ENCODE data around the gene FLVCR2. TPM values are rescaled to one million over a fixed set of nuclear protein-coding genes. Genes with fewer than 3 reads are reported as not detected.
"Not testable (repeated sequence)": the region's sequence is repeated elsewhere in the genome, so short reads cannot be mapped to it uniquely, and the experiment has no call there.

The FLVCR2 gene
- total and polyA plus RNA-seq, 2 experiments from 2014 or later: 0.33 TPM; not detected in 1

DNA sequence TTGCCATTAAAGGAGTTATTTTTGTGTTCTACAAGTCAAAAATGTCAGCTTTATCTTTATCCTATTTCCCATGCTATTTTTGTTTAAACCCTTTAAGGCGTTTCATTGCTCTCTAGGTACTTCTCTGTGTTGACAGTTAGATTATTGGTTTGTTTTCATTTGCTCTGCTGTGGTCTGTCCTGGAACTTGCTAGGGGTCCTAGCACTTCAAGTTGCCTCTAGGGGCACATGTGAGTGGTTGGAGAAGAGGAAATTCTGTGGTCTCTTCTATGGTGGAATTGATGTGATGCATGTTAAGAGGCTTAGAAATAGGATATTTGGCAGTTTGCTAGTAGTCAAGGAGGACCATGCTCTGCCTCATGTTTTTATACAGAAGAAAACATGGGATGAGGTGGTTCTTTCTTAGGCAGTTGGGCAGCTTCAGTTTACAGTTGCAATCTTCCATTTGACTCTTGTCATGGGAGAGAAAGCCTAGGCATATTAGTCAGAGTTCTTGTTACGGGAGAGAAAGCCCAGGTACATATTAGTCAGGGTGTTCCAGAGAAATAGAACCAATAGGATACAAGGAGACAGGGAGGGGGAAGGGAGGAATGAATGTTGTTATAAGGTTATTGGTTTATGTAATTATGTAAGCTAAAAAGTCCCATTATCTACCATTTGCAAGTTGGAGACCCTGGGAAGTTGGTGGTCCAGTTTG, 97.0 kb downstream of the FLVCR2 start:
- no peaks in the 10 kb centered on the region for H3K9me3 ChIP-seq (ENCODE audit: low read depth)
- 0 out of 2 replicates have a peak, but pooled peaks cover 3% of the 10 kb centered on the region for H3K36me3 ChIP-seq (ENCODE audit: low read depth)
- H3K4me1 ChIP-seq (ENCODE audit: insufficient read depth): no peaks in the 10 kb centered on the region
- H3K27ac ChIP-seq: no peak overlapping the region
- no peak overlapping the region for H3K4me2 ChIP-seq (ENCODE audit: unreplicated experiment)
- in situ Hi-C loops (cut with MboI): no loop called here
- no peaks in the 10 kb centered on the region for H3F3A ChIP-seq (ENCODE audit: insufficient read depth)
- H2AFZ ChIP-seq: no peak overlapping the region
- H4K20me1 ChIP-seq (ENCODE audit: insufficient read depth): no peaks in the 10 kb centered on the region
- TF ChIP-seq EZH2phosphoT487 (IDR thresholded peaks at IDR 0.05; ENCODE audit: insufficient read depth, low read depth) (no peak), EZH2 (IDR thresholded peaks at IDR 0.05; ENCODE audit: insufficient read depth, poor library complexity, severe bottlenecking) (no peak)
- no peak for DNase-seq
- H3K27me3 ChIP-seq (replicated peaks; ENCODE audit: insufficient read depth): no peaks in the 10 kb centered on the region
- H3K9ac ChIP-seq: no peak overlapping the region
- H3K4me3 ChIP-seq: no peak overlapping the region
- peaks cover 8% of the 10 kb centered on the region; the same call in 1 of the 2 replicates for H3K79me2 ChIP-seq (ENCODE audit: insufficient read depth)
- WGBS, 2 experiments (ENCODE audit: low coverage in 1 of 2, low lambda C conversion rate in 2 of 2, missing lambda C conversion rate in 2 of 2): 94 to 98% methylated on average over 2 of the region's 2 CpGs
- H3K9me2 ChIP-seq (ENCODE audit: insufficient read depth): no peaks in the 10 kb centered on the region

- no peak overlapping the region for H3K9ac ChIP-seq
- no peak for TF ChIP-seq EZH2 (IDR thresholded peaks at IDR 0.05; ENCODE audit: insufficient read depth, poor library complexity, severe bottlenecking)
- no peak for TF ChIP-seq EZH2phosphoT487 (IDR thresholded peaks at IDR 0.05; ENCODE audit: insufficient read depth, low read depth)
These were observed 107.5 kb downstream of the FLVCR2 start for GRCh38 chr14:75685910-75686309.

GRCh38 chr14:75689012-75689411, 110.6 kb downstream of the FLVCR2 start:
- H3K36me3 ChIP-seq (ENCODE audit: low read depth): peaks cover 17% of the 10 kb centered on the region; the same call in 1 of the 2 replicates
- H2AFZ ChIP-seq: no peak overlapping the region
- H3K79me2 ChIP-seq (ENCODE audit: insufficient read depth): no peaks in the 10 kb centered on the region
- H3K9me3 ChIP-seq (ENCODE audit: low read depth): no peaks in the 10 kb centered on the region
- H3K27ac ChIP-seq: peak overlapping the region; percentile 34; the same call in 1 of the 2 replicates
- peaks cover 14% of the 10 kb centered on the region for H3F3A ChIP-seq (ENCODE audit: insufficient read depth)
- H3K4me3 ChIP-seq: no peak overlapping the region
- TF ChIP-seq EZH2 (IDR thresholded peaks at IDR 0.05; ENCODE audit: insufficient read depth, poor library complexity, severe bottlenecking) (no peak), EZH2phosphoT487 (IDR thresholded peaks at IDR 0.05; ENCODE audit: insufficient read depth, low read depth) (no peak)
- H3K4me2 ChIP-seq (ENCODE audit: unreplicated experiment): no peak overlapping the region
- no peaks in the 10 kb centered on the region for H3K27me3 ChIP-seq (replicated peaks; ENCODE audit: insufficient read depth)
- 8 to 17% methylated on average over 2 of the region's 2 CpGs for WGBS, 2 experiments (ENCODE audit: low coverage in 1 of 2, low lambda C conversion rate in 2 of 2, missing lambda C conversion rate in 2 of 2)
- in situ Hi-C loops (cut with MboI): no loop called here
- DNase-seq: peak; percentile 72
- no peaks in the 10 kb centered on the region for H4K20me1 ChIP-seq (ENCODE audit: insufficient read depth)
- no peaks in the 10 kb centered on the region for H3K4me1 ChIP-seq (ENCODE audit: insufficient read depth)
- no peak overlapping the region for H3K9ac ChIP-seq
- no peaks in the 10 kb centered on the region for H3K9me2 ChIP-seq (ENCODE audit: insufficient read depth)

More at GRCh38 chr14:75685910-75686309, 107.5 kb downstream of the FLVCR2 start:
- no peaks in the 10 kb centered on the region for H3K4me1 ChIP-seq (ENCODE audit: insufficient read depth)
- H3K79me2 ChIP-seq (ENCODE audit: insufficient read depth): no peaks in the 10 kb centered on the region
- no peaks in the 10 kb centered on the region for H3K27me3 ChIP-seq (replicated peaks; ENCODE audit: insufficient read depth)
- WGBS, 2 experiments (ENCODE audit: low coverage in 1 of 2, low lambda C conversion rate in 2 of 2, missing lambda C conversion rate in 2 of 2): 95 to 97% methylated on average over 2 of the region's 2 CpGs
- H3K9me2 ChIP-seq (ENCODE audit: insufficient read depth): no peaks in the 10 kb centered on the region
- no peak overlapping the region for H3K27ac ChIP-seq
- H2AFZ ChIP-seq: no peak overlapping the region
- no peak overlapping the region for H3K4me2 ChIP-seq (ENCODE audit: unreplicated experiment)
- no peaks in the 10 kb centered on the region for H3K9me3 ChIP-seq (ENCODE audit: low read depth)
- DNase-seq: no peak
- peaks cover 14% of the 10 kb centered on the region for H3F3A ChIP-seq (ENCODE audit: insufficient read depth)
- peaks cover 12% of the 10 kb centered on the region; the same call in 1 of the 2 replicates for H3K36me3 ChIP-seq (ENCODE audit: low read depth)
- H4K20me1 ChIP-seq (ENCODE audit: insufficient read depth): no peaks in the 10 kb centered on the region
- no peak overlapping the region for H3K4me3 ChIP-seq
- in situ Hi-C loops (cut with MboI): no loop called here

GRCh38 chr14:75690010-75690409, 111.6 kb downstream of the FLVCR2 start:
- Histone ChIP-seq H3K27ac (no peak overlapping the region), H3K36me3 (ENCODE audit: low read depth) (peaks cover 8% of the 10 kb centered on the region; the same call in 1 of the 2 replicates), H3K9me2 (ENCODE audit: insufficient read depth) (no peaks in the 10 kb centered on the region), H3K4me2 (ENCODE audit: unreplicated experiment) (no peak overlapping the region), H3K9me3 (ENCODE audit: low read depth) (no peaks in the 10 kb centered on the region), H2AFZ (no peak overlapping the region), H3K27me3 (replicated peaks; ENCODE audit: insufficient read depth) (no peaks in the 10 kb centered on the region), H3K79me2 (ENCODE audit: insufficient read depth) (no peaks in the 10 kb centered on the region), H3K9ac (no peak overlapping the region), H3F3A (ENCODE audit: insufficient read depth) (peaks cover 14% of the 10 kb centered on the region), H3K4me1 (ENCODE audit: insufficient read depth) (no peaks in the 10 kb centered on the region), H4K20me1 (ENCODE audit: insufficient read depth) (no peaks in the 10 kb centered on the region), H3K4me3 (no peak overlapping the region)
- in situ Hi-C loops (cut with MboI): no loop called here
- TF ChIP-seq EZH2phosphoT487 (IDR thresholded peaks at IDR 0.05; ENCODE audit: insufficient read depth, low read depth) (no peak), EZH2 (IDR thresholded peaks at IDR 0.05; ENCODE audit: insufficient read depth, poor library complexity, severe bottlenecking) (no peak)
- 96% methylated on average over 7 of the region's 7 CpGs for WGBS, 2 experiments (ENCODE audit: low coverage in 1 of 2, low lambda C conversion rate in 2 of 2, missing lambda C conversion rate in 2 of 2)
- DNase-seq: no peak

DNA sequence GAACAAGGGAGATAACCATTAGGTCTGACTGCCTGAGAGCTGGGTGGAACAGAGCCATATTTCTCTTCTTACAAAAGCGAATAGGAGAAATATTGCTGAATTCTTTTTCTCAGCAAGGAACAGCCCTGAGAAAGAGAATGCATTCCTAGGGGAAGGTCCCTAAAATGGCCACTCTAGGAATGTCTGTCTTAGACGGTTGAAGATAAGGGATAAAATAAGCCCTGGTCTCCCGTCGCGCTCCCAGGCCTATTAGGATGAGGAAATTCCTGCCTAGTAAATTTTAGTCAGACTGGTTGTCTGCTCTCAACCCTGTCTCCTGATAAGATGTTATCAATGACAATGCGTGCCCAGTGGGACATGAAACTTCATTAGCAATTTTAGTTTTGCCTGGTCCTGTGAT, 116.6 kb downstream of the FLVCR2 start:
- 84% methylated on average over 6 of the region's 6 CpGs for WGBS, 2 experiments (ENCODE audit: low coverage in 1 of 2, low lambda C conversion rate in 2 of 2, missing lambda C conversion rate in 2 of 2)

More for the DNA sequence above, 116.6 kb downstream of the FLVCR2 start:
- H3K9me3 ChIP-seq (ENCODE audit: low read depth); DNase-seq; H3K4me3 ChIP-seq; H2AFZ ChIP-seq; in situ Hi-C loops (cut with MboI); H3K9me2 ChIP-seq (ENCODE audit: insufficient read depth); H3K79me2 ChIP-seq (ENCODE audit: insufficient read depth); H3K4me1 ChIP-seq (ENCODE audit: insufficient read depth); H3K4me2 ChIP-seq (ENCODE audit: unreplicated experiment); H3K27me3 ChIP-seq (replicated peaks; ENCODE audit: insufficient read depth); H3K27ac ChIP-seq; H3F3A ChIP-seq (ENCODE audit: insufficient read depth); H3K9ac ChIP-seq; H4K20me1 ChIP-seq (ENCODE audit: insufficient read depth): not testable (repeated sequence)
- H3K36me3 ChIP-seq (ENCODE audit: low read depth): peaks cover 15% of the 10 kb centered on the region; the same call in 1 of the 2 replicates

Measured in GM23248 (cell line).